OCI-LY7 (cell line): Measurements from ENCODE around the gene MAPT. TPM values are rescaled to one million over a fixed set of nuclear protein-coding genes. Genes with fewer than 3 reads are reported as not detected.

Experiments
- BruUV-seq: library from RNA; stranded (reverse); fragments of 400-500 nt; replicated peaks from 2 replicates; lab custom pipeline; 2021; lab: Mats Ljungman, UMichigan
- CTCF ChIA-PET: fragments of 300-600 bp; sonication (Branson Sonifier 250); formaldehyde crosslinking; loops from one replicate; lab custom pipeline; 2022; ENCODE audit warnings: antibody characterized with exemption; ENCODE audit not compliant: unreplicated experiment; lab: Charles Lee
- POLR2A ChIA-PET: fragments of 300-600 bp; sonication (Branson Sonifier 250); formaldehyde crosslinking; loops from one replicate; lab custom pipeline; 2022; ENCODE audit warnings: antibody characterized with exemption; lab: Charles Lee
- DNase-seq: peaks from one replicate; pipeline ENCODE4 v3.0.0-alpha.2; 2015; ENCODE audit warnings: low spot score
- H2AFZ ChIP-seq: fragments of 200-600 bp; sonication (generic), shearing (Covaris generic); 2 replicates; pipeline ENCODE4 v1.6.1; 2014; ENCODE audit warnings: mild to moderate bottlenecking, antibody characterized with exemption, low read length, moderate library complexity
- H3K27ac ChIP-seq: fragments of 200-600 bp; sonication (generic); 2 replicates; pipeline ENCODE4 v1.5.1; 2014; ENCODE audit warnings: mixed run types, low read depth, mild to moderate bottlenecking, moderate library complexity, low read length, inconsistent platforms; ENCODE audit not compliant: poor library complexity, severe bottlenecking
- H3K36me3 ChIP-seq: fragments of 200-600 bp; sonication (generic); 2 replicates; pipeline ENCODE4 v1.6.1; 2014; ENCODE audit warnings: mild to moderate bottlenecking, antibody characterized with exemption, low read length, moderate library complexity, mixed read lengths; ENCODE audit not compliant: insufficient read depth
- H3K4me1 ChIP-seq: fragments of 200-600 bp; sonication (generic); 2 replicates; pipeline ENCODE4 v1.5.1; 2014; ENCODE audit warnings: mild to moderate bottlenecking, low read length; ENCODE audit not compliant: insufficient read depth, poor library complexity, severe bottlenecking
- H3K4me2 ChIP-seq: fragments of 200-600 bp; sonication (generic); 2 replicates; pipeline ENCODE4 v1.6.1; 2014; ENCODE audit warnings: mild to moderate bottlenecking, low read length
- H3K4me3 ChIP-seq: fragments of 200-600 bp; sonication (generic); 2 replicates; pipeline ENCODE4 v1.5.1; 2014; ENCODE audit warnings: mild to moderate bottlenecking, low read depth, low read length; ENCODE audit not compliant: poor library complexity, severe bottlenecking
- H3K79me2 ChIP-seq: fragments of 200-600 bp; sonication (generic); 2 replicates; pipeline ENCODE4 v1.6.1; 2016; ENCODE audit warnings: low read depth, mild to moderate bottlenecking, low read length, moderate library complexity, mixed read lengths; ENCODE audit not compliant: insufficient read depth
- H3K9me2 ChIP-seq: fragments of 200-600 bp; sonication (generic); 2 replicates; pipeline ENCODE4 v1.6.1; 2016; ENCODE audit warnings: mild to moderate bottlenecking, low read length, mixed read lengths; ENCODE audit not compliant: insufficient read depth
- H3K9me3 ChIP-seq: fragments of 200-600 bp; sonication (generic); 2 replicates; pipeline ENCODE4 v1.6.1; 2014; ENCODE audit warnings: mild to moderate bottlenecking, mixed run types, low read length, mixed read lengths
- H4K20me1 ChIP-seq: fragments of 200-600 bp; sonication (generic); 2 replicates; pipeline ENCODE4 v1.6.1; 2014; ENCODE audit warnings: mild to moderate bottlenecking, antibody characterized with exemption, low read length, moderate library complexity, mixed read lengths; ENCODE audit not compliant: insufficient read depth
- CTCF ChIP-seq: fragments of 200-600 bp; sonication (generic); conservative IDR thresholded peaks from 2 replicates; pipeline ENCODE4 v1.5.1; 2014; ENCODE audit warnings: mild to moderate bottlenecking, antibody characterized with exemption, low read length, moderate library complexity, mixed read lengths
- EZH2phosphoT487 ChIP-seq: fragments of 200-600 bp; sonication (generic); IDR thresholded peaks from 2 replicates; pipeline ENCODE4 v1.6.1; 2018; ENCODE audit warnings: low read depth, borderline replicate concordance, mild to moderate bottlenecking, mixed run types, antibody characterized with exemption, low read length, moderate library complexity, mixed read lengths
- intact Hi-C: fragments of 100-400 bp; cut with micrococcal nuclease; formaldehyde crosslinking; loops from one replicate; pipeline ENCODE4 v1.10.0; 2022; ENCODE audit not compliant: unreplicated experiment
- total RNA-seq, 2 experiments: library from RNA; depleted of rRNA in 1 of 2; stranded (reverse); fragments of >200 nt in 1 of 2; shearing (Covaris generic) in 1 of 2; gene quantifications; 2 replicates each; pipeline ENCODE4 v1.2.3, GENCODE V29; 2014 to 2022

Gene MAPT
- total RNA-seq, 2 experiments from 2014 or later = 0.44 TPM; not detected in 1

- DNase-seq = no peak
- Histone ChIP-seq H3K36me3 (no peaks in the 10 kb centered on the region), H4K20me1 (no peaks in the 10 kb centered on the region; the same call in 1 of the 2 replicates), H3K9me2 (no peaks in the 10 kb centered on the region), H2AFZ (no peak overlapping the region), H3K79me2 (no peaks in the 10 kb centered on the region), H3K4me2 (no peak overlapping the region), H3K27ac (no peak overlapping the region), H3K9me3 (no peaks in the 10 kb centered on the region), H3K4me3 (no peak overlapping the region), H3K4me1 (no peaks in the 10 kb centered on the region)
- no TSS peak for BruUV-seq
- ChIA-PET CTCF (no interaction called here), POLR2A (no interaction called here)
- TF ChIP-seq CTCF (no peak), EZH2phosphoT487 (no peak)
- intact Hi-C loops = no loop called here
These were observed 87.0 kb downstream of the MAPT start for GRCh38 chr17:45981306-45981705.

GRCh38 chr17:45982791-45983613 lies 88.6 kb downstream of the MAPT start:
- no peak for DNase-seq
- Histone ChIP-seq H3K36me3 (no peaks in the 10 kb centered on the region), H3K4me2 (no peak overlapping the region), H3K9me3 (no peaks in the 10 kb centered on the region), H2AFZ (no peak overlapping the region), H3K4me1 (no peaks in the 10 kb centered on the region), H3K9me2 (no peaks in the 10 kb centered on the region), H3K27ac (no peak overlapping the region), H3K79me2 (no peaks in the 10 kb centered on the region), H4K20me1 (no peaks in the 10 kb centered on the region), H3K4me3 (no peak overlapping the region)
- no TSS peak for BruUV-seq
- CTCF ChIA-PET = no interaction called here
- POLR2A ChIA-PET = no interaction called here
- TF ChIP-seq CTCF (no peak), EZH2phosphoT487 (no peak)
- intact Hi-C loops = no loop called here
